Large intestine (tissue), 3 donors: ENCODE data around the gene F2RL3. TPM values are rescaled to one million over a fixed set of nuclear protein-coding genes. Genes with fewer than 3 reads are reported as not detected.
"Not testable (repeated sequence)": the region's sequence is repeated elsewhere in the genome, so short reads cannot be mapped to it uniquely, and the experiment has no call there.

Experiments used
- DNase-seq, 2 donors: peaks; one replicate each; pipeline versions ENCODE4 v3.0.0 to v3.0.0-alpha.2; 2013
- H3K27ac ChIP-seq: one replicate; pipeline ENCODE4 v1.5.1; 2013; ENCODE audit warnings: low read length
- H3K27me3 ChIP-seq: 2 replicates; pipeline ENCODE4 v1.6.1; 2013; ENCODE audit warnings: low read length; ENCODE audit not compliant: control insufficient read depth, insufficient read depth
- H3K36me3 ChIP-seq: 2 replicates; pipeline ENCODE4 v1.6.1; 2013; ENCODE audit warnings: low read length; ENCODE audit not compliant: control insufficient read depth, insufficient read depth
- H3K4me1 ChIP-seq: one replicate; pipeline ENCODE4 v1.6.1; 2013; ENCODE audit warnings: low read length; ENCODE audit not compliant: control insufficient read depth, insufficient read depth
- H3K4me3 ChIP-seq: one replicate; pipeline ENCODE4 v1.5.1; 2013; ENCODE audit warnings: low read length
- H3K9me3 ChIP-seq: one replicate; pipeline ENCODE4 v1.6.1; 2013; ENCODE audit warnings: mild to moderate bottlenecking, low read depth, low read length, moderate library complexity; ENCODE audit not compliant: control insufficient read depth
- WGBS: methylation state at CpG from one replicate; pipeline ENCODE4 v1.1.5; 2013; ENCODE audit warnings: low lambda C conversion rate; ENCODE audit not compliant: insufficient coverage; 5-methylcytosine and 5-hydroxymethylcytosine counted together
- polyA plus RNA-seq: library from polyadenylated mRNA; unstranded; fragments of 120-200 nt; gene quantifications from one replicate; pipeline ENCODE4 v1.2.1, GENCODE V29; 2013

The F2RL3 gene
- polyA plus RNA-seq, 1 donor: 0.99 TPM

DNA sequence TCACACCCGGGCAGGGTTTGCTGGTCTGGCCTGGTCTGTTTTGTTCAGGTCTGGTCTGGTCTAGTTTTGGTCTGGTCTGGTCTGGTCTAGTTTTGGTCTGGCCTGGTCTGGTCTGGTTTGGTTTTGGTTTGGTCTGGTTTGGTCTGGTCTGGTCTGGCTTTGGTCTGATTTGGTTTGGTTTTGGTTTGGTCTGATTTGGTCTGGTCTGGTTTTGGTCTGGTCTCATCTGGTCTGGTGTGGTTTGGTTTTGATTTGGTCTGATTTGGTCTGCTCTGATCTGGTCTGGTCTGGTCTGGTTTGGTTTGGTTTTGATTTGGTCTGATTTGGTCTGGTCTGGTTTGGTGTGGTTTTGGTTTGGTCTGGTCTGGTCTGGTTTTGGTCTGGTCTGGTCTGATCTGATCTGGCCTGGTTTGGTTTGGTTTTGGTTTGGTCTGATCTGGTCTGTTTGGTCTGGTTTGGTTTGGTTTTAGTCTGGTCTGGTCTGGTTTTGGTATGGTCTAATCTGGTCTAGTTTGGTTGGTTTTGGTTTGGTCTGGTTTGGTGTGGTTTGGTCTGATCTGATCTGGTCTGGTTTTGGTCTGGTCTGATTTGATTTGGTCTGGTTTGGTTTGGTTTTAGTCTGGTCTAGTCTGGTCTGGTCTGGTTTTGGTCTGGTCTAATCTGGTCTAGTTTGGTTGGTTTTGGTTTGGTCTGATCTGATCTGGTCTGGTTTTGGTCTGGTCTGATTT lies 14.4 kb upstream of the F2RL3 start:
- H3K27ac ChIP-seq: no peak overlapping the region
- H3K4me3 ChIP-seq: no peak overlapping the region
- no peak for DNase-seq
- H3K36me3 ChIP-seq: peaks cover 74% of the 10 kb centered on the region
- no CpG with 5 or more reads among the region's 1 CpG for WGBS
- no peaks in the 10 kb centered on the region for H3K4me1 ChIP-seq
- H3K27me3 ChIP-seq: no peaks in the 10 kb centered on the region
- peaks cover 41% of the 10 kb centered on the region for H3K9me3 ChIP-seq

DNA sequence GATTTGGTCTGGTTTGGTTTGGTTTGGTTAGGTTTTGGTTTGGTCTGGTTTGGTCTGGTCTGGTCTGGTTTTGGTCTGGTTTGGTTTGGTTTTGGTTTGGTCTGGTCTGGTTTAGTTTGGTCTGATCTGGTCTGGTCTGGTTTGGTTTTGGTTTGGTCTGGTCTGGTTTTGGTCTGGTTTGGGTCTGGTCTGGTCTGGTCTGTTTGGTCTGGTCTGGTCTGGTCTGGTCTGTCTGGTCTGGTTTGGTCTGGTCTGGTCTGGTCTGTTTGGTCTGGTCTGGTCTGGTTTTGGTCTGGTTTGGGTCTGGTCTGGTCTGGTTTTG lies 13.9 kb upstream of the F2RL3 start:
- not testable (repeated sequence) for DNase-seq
- peaks cover 74% of the 10 kb centered on the region for H3K36me3 ChIP-seq

DNA sequence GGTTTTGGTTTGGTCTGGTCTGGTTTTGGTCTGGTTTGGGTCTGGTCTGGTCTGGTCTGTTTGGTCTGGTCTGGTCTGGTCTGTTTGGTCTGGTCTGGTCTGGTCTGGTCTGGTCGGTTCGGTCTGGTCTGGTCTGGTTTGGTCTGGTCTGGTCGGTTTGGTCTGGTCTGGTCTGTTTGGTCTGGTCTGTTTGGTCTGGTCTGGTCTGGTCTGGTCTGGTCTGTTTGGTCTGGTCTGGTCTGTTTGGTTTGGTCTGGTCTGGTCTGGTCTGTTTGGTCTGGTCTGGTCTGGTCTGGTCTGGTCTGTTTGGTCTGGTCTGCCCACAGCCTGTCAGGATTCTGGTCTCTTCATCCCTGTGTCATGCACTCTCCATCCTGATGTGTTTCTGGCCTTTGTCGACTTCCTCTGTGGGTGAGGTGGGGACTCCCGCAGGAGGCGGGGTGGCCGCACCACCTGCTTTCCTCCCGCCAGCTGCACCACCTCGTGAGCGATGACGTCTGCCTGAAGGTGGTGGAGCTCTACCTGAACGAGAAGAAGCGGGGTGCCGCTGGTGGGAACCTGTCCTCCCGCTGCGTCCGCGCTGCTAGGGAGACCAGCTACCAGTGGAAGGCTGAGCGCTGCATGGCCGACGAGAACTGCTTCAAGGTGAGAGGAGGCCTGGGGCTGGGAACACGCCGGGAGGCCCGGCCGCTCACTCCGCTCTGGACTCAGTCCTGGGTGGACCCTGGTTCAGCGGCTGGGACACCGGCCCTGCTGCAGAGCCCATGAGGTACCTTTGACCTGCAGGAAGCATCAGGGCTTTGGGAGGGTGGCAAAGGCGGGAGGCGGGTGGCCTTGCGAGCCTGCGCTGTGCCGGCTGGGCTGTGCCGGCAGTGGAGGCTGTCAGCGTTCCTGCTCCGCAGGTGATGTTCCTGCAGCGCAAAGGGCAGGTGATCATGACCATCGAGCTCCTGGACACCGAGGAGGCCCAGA lies 12.9 kb upstream of the F2RL3 start:
- Histone ChIP-seq H3K4me3 (no peak overlapping the region), H3K27ac (no peak overlapping the region), H3K9me3 (peaks cover 51% of the 10 kb centered on the region), H3K4me1 (no peaks in the 10 kb centered on the region), H3K27me3 (no peaks in the 10 kb centered on the region), H3K36me3 (peaks cover 74% of the 10 kb centered on the region)
- DNase-seq: no peak
- no CpG with 5 or more reads among the region's 39 CpGs for WGBS

More for the DNA sequence above, 13.9 kb upstream of the F2RL3 start:
- H3K27ac ChIP-seq, H3K4me1 ChIP-seq, H3K27me3 ChIP-seq, H3K4me3 ChIP-seq: not testable (repeated sequence)
- H3K9me3 ChIP-seq: peaks cover 46% of the 10 kb centered on the region

DNA sequence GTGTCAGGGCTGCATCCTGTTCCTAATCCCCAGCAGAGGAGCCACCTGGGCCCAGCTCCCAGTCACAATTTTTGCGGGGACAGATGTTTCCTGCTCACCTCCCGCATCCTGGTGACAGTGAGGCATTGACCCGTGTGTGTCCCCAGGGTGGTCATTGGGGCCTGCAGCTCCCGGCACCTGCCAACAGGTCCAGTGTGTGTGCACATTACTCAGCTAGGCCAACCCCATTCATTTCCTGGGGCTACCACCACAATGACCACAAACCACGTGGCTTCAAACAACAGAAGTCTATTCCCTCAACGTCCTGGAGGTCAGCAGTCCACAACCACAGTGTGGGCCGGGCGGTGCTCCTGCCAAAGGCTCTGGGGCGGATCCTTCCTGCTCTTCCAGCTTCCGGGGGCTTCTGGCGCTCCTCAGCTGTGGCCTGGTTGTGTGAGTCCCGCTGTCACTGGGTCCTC lies 11.9 kb upstream of the F2RL3 start:
- no CpG with 5 or more reads among the region's 12 CpGs for WGBS
- Histone ChIP-seq H3K27me3 (no peaks in the 10 kb centered on the region), H3K4me1 (no peaks in the 10 kb centered on the region), H3K27ac (no peak overlapping the region), H3K9me3 (peaks cover 53% of the 10 kb centered on the region), H3K4me3 (no peak overlapping the region), H3K36me3 (peaks cover 64% of the 10 kb centered on the region)
- DNase-seq: no peak

DNA sequence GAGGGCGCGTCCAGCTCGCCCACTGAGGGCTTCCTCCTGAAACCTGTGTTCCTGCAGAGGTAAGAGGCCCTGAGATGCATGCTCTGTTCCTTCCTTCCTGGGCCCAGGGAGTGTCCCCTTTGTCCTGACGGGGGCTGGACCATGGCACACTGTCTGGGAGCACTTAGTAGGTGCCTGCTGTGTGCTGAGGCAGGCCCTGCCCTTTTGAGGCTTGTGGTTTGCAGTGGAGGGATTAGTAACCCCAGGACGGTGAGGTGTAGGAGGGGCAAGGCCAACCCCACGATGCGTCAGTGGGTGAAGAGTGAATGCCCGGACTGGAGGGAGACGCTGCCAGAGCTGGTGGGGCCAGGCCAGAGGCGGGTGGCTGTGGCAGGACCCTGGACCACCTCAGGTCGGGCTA lies 11.2 kb upstream of the F2RL3 start:
- H3K9me3 ChIP-seq: peaks cover 53% of the 10 kb centered on the region
- no peak overlapping the region for H3K27ac ChIP-seq
- WGBS: no CpG with 5 or more reads among the region's 11 CpGs
- no peak for DNase-seq
- peaks cover 61% of the 10 kb centered on the region for H3K36me3 ChIP-seq
- H3K4me3 ChIP-seq: no peak overlapping the region
- H3K4me1 ChIP-seq: no peaks in the 10 kb centered on the region
- no peaks in the 10 kb centered on the region for H3K27me3 ChIP-seq

DNA sequence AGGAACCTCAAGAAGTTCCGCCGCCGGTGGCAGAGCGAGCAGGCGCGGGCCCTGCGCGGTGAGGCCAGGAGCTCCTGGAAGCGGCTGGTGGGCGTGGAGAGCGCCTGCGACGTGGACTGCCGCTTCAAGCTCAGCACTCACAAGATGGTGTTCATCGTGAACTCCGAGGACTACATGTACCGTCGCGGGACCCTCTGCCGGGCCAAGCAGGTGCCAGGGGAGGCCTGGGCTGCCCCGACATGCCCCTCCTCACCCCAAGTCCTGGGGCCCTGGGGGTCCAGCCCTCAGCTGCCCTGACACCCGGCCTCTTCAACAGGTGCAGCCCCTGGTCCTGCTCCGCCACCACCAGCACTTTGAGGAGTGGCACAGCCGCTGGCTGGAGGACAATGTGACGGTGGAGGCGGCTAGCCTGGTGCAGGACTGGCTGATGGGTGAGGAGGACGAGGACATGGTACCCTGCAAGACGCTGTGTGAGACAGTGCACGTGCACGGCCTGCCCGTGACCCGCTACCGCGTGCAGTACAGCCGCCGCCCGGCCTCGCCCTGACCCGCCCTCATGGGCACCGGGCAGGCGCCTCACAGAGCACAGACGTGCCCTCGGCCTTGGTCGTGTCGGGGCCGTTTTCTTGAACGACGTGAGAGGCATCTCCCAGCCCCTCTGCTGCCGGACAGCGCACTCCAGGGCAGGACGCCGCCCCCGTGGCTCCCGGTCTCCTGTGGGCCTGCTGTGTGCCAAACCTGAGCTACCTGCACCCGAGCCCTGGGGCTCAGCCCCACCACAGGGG lies 10.4 kb upstream of the F2RL3 start:
- no peak overlapping the region for H3K4me3 ChIP-seq
- peaks cover 56% of the 10 kb centered on the region for H3K9me3 ChIP-seq
- H3K27ac ChIP-seq: no peak overlapping the region
- H3K27me3 ChIP-seq: no peaks in the 10 kb centered on the region
- peaks cover 53% of the 10 kb centered on the region for H3K36me3 ChIP-seq
- DNase-seq: no peak
- WGBS: no CpG with 5 or more reads among the region's 55 CpGs
- H3K4me1 ChIP-seq: no peaks in the 10 kb centered on the region

DNA sequence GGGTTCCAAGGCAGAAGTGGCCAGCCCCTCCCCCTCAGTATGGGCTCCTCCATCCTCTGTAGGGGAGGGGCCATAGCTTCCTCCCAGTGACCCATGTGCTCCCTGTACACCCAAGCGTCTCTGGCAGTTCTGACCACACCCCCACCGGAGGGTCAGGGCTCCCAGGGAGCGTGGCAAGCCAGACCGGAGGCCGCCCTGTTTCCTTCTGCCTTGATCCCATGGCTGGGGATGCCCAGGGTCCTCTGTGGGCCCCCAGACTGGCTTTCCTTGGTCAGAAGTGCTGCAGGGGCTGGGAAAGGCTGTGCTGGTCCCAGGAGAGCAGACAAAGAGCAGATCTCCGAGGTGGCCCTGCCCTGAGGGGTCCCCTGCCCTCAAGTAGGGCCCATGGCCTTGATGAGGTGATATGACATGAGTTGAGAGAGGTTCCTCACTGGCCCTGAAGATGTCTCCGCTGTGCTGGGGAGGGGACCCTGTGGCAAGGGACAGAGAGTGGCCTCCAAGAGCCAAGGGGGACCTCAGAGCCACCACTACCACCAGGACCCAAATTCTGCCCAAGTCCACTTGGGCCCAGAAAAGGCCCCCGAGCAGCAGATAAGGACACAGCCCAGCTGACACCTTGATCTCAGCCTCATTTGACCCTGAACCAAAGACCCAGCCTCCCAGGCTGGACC lies 7.8 kb upstream of the F2RL3 start:
- no CpG with 5 or more reads among the region's 8 CpGs for WGBS
- Histone ChIP-seq H3K27me3 (no peaks in the 10 kb centered on the region), H3K9me3 (peaks cover 46% of the 10 kb centered on the region), H3K27ac (no peak overlapping the region), H3K4me3 (no peak overlapping the region), H3K36me3 (peaks cover 44% of the 10 kb centered on the region), H3K4me1 (no peaks in the 10 kb centered on the region)
- DNase-seq: no peak

DNA sequence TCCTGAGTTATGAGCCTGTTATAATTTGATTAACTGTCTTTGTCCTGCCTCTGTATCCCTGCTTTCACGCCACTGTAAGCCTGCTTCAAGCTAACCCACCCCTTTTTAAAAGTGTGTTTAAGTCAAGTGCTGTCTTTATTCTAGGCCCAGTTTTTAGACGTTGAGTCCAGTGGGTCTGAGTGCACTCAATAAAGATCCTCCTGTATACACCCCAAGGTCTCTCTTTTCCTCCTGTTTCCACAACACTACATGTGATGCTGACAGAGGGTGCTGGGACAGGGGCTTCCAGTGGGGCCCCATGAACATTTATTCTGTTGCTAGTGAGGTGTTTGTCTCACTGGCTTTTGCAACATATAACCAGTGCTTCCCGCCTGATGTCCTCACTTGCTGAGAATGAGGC lies 6.7 kb upstream of the F2RL3 start:
- H3K4me1 ChIP-seq: no peaks in the 10 kb centered on the region
- H3K27me3 ChIP-seq: no peaks in the 10 kb centered on the region
- H3K36me3 ChIP-seq: peaks cover 32% of the 10 kb centered on the region
- no peak for DNase-seq
- no peak overlapping the region for H3K27ac ChIP-seq
- no peak overlapping the region for H3K4me3 ChIP-seq
- no CpG with 5 or more reads among the region's 3 CpGs for WGBS
- peaks cover 39% of the 10 kb centered on the region for H3K9me3 ChIP-seq

DNA sequence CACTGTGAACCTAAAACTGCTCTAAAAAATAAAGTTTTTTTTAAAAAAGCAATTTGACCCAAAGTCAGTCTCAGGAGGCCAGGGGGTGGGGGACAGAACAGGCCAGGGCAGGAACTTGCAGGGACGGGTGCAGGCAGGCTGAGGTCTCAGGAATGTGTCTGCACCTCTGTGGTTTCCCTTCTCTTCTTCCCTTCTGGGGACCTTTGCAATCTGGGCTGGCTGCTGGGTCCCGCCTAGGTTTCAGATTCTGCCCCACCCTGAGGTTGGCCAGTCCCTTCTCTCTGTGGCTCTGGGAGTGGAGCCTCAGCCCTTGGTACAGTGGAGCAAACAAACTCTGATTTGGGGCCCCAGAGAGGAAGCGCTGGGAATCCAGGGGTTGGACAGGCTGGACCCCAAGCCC lies 5.3 kb upstream of the F2RL3 start:
- no CpG with 5 or more reads among the region's 3 CpGs for WGBS
- Histone ChIP-seq H3K4me1 (peaks cover 3% of the 10 kb centered on the region), H3K9me3 (peaks cover 27% of the 10 kb centered on the region), H3K4me3 (no peak overlapping the region), H3K36me3 (peaks cover 18% of the 10 kb centered on the region), H3K27me3 (no peaks in the 10 kb centered on the region), H3K27ac (no peak overlapping the region)
- DNase-seq: no peak

DNA sequence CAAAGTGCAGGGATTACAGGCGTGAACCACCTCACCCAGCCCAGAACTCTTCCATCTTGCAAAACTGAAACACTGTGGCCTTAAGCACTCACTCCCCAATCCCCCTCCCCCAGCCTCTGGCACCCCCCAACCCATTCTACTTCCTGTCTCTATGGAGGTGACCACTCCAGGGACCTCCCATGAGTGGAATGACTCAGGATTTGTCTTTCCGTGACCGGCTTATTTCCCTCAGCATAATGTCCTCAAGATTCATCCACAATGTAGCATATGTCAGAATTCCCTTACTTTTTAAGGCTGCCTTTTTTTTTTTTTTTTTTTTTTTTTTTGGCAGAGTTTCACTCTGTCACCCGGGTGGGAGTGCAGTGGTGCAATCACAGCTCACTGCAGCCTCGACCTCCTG lies 3.6 kb upstream of the F2RL3 start:
- Histone ChIP-seq H3K9me3 (peaks cover 13% of the 10 kb centered on the region), H3K4me3 (no peak overlapping the region), H3K36me3 (peaks cover 3% of the 10 kb centered on the region), H3K27me3 (no peaks in the 10 kb centered on the region), H3K4me1 (peaks cover 7% of the 10 kb centered on the region), H3K27ac (no peak overlapping the region)
- WGBS: no CpG with 5 or more reads among the region's 5 CpGs
- no peak for DNase-seq
